NCI-H460 (cell line): ENCODE measurements around the gene DENND4B. TPM values are rescaled to one million over a fixed set of nuclear protein-coding genes. Genes with fewer than 3 reads are reported as not detected.
A peak's percentile ranks its signal among the peaks of the same experiment; 100 is the strongest.

Experiments used
- DNase-seq: peaks from one replicate; pipeline ENCODE4 v3.0.0-alpha.2; 2016; ENCODE audit warnings: low read depth; ENCODE audit errors: extremely low read depth
- total RNA-seq: library from RNA; depleted of rRNA; stranded (reverse); fragments of >200 nt; shearing (Covaris generic); gene quantifications from 2 replicates; pipeline ENCODE4 v1.2.3, GENCODE V29; 2014

The DENND4B gene
- total RNA-seq, 1 experiment from 2014 or later: 26.2 TPM

DNA sequence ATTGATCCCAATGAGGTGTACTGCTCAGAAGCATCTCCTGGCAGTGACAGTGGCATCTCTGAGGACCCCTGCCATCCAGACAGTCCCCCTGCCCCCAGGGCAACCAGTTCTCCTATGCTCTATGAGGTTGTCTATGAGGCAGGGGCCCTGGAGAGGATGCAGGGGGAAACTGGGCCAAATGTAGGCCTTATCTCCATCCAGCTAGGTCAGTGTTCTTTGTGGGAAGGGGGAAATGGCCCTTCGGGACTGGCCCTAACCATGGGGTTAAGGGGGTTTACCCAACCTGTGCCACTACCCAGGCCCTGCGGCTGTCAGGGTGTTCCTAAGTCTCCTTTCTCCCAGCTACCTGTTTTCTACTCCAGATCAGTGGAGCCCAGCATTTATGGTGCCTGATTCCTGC, 22.5 kb upstream of the DENND4B start:
- no peak for DNase-seq

DNA sequence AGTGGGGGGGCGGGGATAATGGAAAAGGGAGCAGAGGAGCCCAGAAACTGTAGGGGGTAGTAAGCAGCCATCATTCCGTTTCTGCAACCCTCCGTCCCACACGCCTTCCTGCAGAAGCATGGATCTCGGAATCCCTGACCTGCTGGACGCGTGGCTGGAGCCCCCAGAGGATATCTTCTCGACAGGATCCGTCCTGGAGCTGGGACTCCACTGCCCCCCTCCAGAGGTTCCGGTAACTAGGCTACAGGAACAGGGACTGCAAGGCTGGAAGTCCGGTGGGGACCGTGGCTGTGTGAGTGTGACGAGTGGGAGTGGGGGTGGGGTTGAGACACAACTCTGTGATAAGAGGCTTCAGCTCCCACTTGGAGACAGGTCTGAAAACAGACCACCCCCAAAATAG, 21.9 kb upstream of the DENND4B start:
- no peak for DNase-seq

DNA sequence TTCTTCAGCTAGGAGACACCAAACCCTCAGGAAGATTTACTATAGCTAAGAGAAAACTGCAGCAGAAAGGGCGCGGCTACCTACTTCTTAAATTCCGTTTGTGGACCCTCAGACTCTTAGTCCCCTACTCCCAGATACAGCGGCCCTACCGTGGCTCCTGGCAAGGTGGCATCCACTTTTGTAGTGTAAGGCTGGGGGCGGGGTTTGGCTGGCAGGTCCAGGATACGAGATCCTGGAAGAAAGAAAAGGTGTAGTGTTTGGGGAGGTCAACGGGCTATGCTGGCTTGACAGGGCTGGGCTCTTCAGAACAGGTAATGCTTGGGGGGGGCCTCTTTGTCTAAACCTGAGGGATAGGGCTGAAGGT, 21.5 kb upstream of the DENND4B start:
- no peak for DNase-seq

DNA sequence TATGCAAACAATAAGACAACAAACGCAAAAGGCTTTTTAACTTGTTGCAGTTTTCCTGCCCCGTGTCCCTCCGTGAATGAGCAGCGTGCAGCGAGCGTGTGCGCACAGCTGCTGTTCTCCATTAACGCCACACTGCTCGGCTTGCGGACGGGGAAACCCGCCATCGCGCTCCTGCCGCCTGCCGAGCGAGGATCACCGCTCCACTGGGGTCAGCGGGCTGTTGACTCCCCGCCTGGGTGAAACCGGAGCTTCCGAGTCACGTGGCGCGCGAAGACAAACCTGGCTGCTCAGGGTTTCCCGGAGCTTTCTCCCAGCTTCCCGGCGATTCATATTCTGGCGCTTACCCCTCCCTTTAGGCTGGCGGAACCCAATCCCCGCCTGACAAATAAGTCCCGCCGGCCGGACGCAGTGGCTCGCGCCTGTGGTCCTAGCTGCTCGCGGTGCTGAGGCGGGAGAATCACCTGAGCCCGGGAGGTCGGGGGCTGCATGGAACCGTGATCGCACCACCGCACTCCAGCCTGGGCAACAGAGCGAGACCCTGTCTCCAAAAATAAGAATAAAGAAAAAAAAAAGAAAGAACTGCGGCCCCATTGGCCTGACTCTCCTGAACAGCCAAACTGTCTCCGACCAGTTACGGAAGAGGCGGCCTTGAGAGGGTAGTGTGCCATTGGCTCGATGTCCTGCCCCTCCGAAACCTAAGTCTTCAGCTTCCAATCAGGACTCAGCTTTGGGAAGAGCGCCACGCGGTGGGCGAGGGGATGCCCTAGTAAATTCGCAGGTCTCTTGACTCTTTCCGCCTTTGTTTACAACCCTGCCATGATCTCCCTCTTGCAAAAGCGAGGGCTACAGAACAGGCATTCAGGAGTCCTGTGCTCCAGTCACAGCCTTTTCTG, 20.8 kb upstream of the DENND4B start, which contains the start of gene CREB3L4:
Gene CREB3L4 (plus strand): TSS at position 796 of the 893 bp plus-strand sequence. CDS start 624 bp downstream, outside the sequence.
- DNase-seq: peak; percentile 98

DNA sequence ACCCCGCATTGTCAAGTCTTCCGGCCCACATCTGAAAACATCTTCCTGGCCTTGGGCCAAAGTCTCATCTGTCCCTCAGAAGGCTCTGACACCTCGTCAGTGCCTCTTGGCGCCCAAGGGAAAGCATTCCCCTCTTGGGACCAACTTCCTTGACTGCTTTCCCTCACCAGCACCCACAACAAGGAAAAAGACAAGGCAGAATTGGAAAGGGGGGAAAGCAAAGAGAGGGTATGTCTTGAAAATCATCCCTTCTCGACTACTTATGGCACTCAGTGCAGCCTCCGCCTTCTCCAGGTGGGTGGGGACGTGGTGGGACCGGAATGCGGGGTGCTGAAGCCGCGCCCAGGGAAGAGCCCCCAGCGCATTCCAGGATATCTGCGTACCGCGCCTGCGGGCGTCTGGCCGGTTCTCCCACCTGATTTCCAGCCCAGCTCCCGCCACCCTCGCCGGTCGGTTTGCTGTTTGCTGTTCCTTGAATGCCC, 17.4 kb upstream of the DENND4B start:
- no peak for DNase-seq

DNA sequence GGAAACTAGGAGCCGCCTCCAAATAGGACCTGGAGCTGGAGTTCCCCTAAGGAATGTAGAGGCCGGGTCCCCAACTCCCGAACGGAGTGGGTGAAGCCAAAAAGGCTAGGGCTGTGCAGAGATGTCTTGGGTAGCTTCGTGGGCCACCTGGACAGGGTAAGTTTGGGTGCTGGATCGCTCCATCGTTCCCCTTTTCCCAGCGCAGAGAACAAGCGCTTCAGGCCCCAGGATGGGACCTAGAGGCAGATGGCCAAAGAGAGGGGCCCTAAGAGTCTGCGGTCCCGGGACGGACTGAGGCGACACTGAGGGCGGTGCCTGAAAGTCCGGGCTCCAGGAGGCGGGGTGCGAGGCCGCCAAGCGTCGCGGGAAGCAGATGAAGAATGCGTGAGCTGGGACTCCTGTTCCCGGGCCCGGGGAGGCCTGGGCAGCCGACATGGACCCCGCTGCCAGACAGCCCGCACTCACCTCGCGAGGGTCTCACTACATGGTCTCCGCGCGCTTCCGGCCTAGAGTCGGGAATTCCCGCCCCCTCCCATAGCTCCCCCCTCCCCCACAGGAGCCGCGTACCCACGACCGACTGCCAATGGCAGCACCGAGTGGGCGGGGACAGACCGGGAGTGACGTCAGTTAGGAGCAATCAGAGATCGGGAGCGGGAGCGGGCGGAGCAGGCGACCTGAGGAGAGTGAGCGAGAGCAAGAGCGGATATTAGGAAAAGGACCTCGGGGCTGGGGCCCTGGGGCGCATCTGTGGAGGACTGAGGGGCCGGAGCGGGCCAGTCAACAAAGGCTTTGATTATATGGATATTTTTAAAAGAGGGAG, 16.7 kb upstream of the DENND4B start, which contains the start of gene SLC39A1:
Gene SLC39A1 (minus strand): TSS at position 508 of the 820 bp plus-strand sequence. CDS start 822 bp downstream, outside the sequence.
- peak; percentile 99 for DNase-seq

DNA sequence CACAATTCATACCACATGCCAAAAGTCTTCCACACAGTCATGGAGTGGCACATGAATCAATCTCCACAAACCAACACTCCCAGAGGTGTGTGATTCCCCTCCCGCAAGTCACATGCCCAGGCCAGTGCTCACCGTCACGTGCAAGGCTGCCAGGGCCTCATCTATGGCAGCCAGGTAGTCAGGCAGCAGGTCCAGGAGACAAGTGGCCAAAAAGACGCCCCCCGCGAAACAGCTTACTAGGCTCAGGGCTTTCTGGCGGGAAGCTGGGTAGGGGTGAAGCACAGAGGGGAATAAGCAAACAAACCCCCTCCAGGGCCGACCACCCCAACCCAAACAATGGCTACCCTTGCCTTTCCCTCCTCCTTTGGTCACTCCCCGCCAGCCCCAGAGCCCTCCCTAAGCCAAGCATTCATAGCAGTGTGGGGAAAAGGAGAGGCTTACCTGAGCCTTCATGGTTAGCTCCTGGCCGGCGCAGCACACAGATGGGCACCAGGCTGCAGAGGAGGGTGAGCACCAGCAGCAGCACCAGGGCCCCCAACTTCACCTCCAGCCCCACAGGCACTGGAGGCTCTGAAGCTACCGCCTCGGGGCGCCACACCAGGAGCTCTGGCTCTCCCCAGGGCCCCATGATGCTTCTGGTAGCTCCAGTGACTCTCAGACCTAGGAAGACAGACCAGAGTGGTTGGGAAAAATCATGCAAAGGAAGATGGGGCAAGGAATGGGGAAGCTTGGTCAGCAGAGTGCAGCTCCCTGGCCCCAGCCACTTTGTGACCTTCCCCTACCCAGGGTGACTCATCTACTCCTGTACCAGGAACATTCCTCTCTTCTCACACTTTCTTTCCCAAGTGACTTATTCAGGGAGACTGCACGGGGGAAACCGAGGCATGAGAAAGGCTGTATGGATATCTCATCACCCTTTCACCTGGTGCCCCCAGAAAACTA, 15.8 kb upstream of the DENND4B start:
- no peak for DNase-seq

DNA sequence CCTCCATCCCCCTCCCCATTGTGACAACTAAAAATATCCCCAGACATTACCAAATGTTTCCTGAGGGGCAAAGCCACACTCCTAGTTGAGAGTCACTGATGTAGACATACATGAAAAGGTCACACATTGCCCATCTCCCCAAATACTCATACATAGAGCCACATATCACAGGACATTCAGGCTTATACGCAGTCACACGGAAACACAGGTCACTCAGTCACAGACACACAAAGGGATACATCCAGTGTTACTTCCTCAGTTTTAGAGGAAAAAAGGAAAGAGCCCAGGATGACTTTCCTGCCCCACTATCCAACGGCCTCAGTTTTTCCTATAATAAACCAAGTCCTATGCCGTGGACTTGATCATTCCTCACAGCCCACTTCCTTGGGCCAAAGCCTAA, 14.9 kb upstream of the DENND4B start:
- no peak for DNase-seq

DNA sequence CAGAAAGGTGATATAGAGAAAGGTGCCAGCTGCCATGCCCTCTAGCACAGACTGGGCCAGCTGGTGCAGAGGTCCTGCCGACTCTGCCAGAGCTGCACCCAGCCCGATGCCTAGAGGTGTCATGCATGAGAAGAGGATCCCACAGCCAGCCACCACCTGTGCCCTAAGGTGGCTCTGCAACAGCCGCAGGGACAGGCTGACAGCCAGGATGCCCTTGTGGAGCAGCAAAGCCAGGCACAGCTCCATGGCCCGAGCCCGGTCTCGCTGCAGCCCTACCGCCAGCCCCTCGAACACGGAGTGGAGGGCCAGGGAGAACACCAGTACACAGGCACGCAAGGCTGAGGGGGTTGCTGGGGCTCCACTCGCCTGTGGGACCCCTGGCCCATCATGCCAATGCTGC, 13.7 kb upstream of the DENND4B start:
- DNase-seq: no peak

DNA sequence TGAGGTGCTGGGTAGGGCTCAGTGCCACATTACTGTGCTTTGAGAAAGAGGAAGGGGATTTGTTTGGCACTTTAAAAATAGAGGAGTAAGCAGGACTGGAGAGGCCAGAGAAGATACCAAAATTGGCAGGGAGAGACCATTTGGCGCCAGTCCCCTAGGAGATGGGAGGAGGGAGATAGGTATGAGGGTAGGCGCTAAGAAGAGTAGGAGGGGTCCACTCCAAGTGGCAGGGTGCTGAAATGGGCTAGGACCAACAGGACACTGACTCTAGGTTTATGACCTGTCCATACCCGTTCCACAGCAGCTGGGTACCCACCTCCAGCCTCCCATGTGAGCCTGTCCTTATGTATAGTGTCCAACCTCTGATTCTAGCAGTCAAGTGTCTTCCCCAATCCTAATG, 12.9 kb upstream of the DENND4B start:
- no peak for DNase-seq

DNA sequence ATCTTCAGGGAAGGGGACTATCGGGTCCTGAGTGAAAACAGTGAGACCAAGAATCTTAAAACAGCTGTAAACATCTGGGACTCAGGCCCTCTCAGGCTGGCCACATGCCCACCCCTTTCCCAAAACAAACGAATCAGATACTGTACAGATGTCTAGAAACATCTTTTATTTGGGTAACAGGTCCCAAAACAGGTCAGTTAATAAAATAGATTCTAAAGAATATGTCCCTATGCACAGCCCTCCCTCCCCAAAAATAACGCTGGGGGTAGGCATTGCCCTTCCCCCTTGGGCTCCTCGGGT, 12.4 kb upstream of the DENND4B start:
- no peak for DNase-seq

DNA sequence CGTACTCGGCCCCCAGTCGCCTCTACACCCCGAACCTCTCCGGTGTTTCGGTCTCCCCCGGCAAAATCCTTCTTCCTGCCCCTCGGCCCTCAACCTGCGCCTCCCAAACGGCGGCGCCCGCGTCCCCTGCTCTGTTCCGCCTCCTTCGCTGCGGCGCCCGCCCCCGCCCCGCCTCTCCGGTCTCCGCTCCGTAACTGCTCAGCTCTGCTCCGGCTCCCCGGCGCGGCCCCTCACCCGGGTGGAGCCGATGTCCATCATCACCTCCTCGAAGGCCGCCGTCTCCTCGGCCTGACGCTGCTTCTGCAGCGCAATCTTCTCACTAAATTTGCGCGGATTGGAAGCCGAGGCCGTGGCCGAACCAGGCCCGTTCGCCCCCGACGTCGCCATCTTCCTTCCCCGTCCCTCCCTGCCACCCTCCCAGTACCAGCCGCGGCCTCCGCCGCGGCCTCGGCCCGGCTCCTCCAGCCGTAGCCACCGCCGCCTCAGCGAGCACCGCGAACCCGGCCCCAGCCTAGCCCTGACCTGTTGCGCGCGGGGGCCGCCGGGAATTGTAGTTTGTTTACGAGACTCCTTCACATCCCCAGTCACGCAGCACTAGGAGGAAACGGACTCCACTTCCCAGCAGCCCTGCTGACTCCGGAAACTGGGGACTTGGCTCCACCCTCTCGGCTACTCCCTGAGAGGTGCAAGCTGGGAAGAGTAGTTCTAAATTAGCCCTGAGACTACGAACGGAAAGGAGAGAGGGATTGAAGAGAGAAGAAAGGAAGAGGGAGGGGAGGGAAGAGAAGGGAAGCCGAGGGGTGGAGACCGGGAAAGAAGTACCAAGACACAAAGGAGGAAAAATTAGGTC, 11.8 kb upstream of the DENND4B start, which contains the start of gene CRTC2:
Gene CRTC2 (minus strand): TSS at position 502 of the 850 bp plus-strand sequence. CDS start 115 bp downstream, at position 387.
- peak; percentile 99 for DNase-seq

DNA sequence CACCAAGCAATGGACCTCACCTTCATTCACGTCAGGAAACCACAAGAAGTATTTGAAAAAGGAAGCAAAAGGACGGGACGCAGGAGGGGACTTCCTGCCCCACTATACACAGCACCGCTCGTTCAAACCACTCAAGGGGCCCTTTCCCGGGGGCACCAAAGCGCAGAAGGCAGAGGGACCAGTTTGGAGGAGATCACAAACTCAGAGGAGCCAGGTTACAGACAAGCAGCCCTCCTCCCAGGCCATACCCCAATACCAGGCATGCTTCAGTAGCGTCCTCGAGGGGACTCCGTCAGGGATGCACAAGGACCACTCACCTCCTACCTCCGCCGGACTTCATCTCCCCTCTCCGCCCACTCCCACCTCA, 11.2 kb upstream of the DENND4B start:
- DNase-seq: no peak

DNA sequence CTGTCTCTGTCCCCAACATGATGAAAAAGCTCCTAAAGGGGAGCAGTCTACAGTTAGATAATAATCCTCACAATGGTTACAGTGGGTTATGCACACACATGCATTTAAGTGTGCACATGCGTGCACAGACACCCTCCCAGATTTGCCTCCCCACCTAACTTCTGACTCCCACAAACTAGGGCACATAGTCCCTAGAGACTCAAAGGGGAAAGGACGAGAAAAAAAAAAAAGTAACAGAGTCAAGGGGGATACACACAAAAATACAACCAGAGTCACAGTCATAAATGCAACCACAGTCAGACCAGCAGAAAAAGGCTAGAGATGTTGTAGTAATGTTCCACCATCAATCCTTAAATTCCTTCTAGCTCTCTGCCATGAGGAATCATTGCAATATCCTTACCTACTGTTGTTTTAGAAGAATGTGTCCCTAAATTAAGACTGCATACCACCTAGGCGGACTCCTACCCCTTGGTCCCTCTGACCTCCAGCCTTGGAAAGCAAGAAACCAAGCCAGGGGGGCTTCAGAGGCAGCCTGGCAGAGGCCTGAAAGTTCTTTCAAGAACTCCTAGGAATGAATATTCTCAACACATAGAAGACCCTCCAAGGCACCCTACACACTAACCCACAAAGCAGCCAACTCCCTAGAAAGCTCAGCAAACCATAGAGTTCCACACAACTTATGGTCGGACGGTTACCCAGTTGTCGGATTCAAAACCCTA, 10.6 kb upstream of the DENND4B start:
- DNase-seq: no peak

DNA sequence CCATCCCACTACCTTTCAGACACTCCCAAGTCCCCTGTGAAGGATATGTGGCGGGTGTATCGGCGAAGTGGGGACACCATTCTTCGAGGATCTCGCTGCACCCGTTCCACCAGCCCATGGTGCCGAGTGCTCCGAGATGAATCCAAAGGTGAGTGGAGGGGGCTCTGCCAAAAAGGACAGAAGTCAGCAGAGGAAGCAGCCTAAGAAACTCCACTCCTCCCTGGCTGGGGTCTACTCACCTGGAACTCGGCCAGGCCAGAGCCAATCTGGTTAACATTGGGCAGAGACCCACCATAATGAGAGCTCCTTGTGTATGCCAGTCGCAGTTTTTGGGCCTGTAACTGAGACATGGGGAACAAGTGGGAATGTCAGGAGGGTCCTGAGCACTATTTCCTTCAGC, 8.3 kb upstream of the DENND4B start:
- DNase-seq: no peak

DNA sequence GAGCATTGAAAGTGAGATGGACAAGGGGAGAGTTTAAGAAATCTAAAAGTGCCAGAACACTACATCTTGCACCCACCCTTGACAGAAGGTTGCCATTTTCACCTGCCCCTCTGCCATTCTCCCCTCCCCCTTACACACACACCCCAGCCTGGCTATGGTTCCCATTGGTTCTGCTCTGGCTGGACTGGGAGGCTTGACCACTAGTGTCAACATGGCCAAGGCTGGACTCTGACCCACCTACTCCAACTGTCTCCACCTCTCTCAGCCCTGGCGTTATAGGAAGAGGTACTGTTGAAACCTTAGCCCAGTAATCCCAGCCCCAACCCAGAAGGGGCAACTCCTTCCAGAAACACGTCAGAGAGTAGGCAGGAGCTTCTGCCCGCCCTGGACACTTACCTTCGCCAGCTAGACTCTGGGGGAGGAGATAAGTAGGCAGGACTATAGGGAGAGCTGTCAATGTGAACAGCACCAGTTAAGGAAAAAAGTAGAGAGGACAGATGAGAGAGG, 7.4 kb upstream of the DENND4B start:
- DNase-seq: no peak

DNA sequence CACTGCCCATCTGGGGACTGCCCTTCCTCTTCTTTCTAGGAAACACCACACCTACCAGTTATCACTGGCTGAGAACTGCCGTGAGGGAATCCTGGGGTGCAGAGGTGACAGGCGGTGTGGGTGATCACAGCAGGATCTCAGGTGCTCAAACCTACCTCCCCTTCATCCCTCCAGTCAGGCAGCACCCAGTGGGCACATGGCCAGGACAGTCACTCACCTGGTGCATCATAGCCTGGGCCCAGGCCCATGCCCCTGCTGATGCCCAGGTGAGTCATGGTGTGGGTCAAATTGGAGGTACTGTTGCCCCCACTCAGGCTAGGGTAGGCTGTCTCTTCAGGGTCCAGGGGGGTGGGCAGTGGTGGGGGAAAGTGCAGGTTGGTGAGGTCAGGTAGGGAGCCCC, 5.3 kb upstream of the DENND4B start:
- DNase-seq: no peak

DNA sequence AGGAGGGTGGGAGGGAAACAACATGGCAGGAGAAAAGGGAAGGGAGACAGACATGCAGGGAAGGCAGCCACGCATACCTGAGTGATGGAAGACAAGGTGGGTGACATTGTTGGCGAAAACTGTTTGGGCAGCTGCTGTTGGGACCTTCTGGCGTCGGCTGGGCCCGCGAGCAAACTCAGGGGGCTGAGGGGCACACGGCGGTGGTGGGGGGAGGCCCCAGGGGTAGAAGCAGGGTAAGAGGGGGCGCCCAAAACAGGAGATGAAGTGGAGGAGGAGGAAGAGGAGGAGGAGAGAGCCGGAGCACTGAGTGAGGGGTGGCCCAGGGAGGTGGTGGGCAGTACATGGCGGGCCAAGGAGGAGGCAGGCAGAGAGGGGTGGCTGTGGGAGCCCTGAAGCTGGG, 4.7 kb upstream of the DENND4B start:
- no peak for DNase-seq
